ENCODE results near the gene HLA-DQA1.

- TF ChIP-seq CTCF (IDR thresholded peaks at IDR 0.05): no peak
- TF ChIP-seq POLR2A (IDR thresholded peaks at IDR 0.05): no peak
- no peak for TF ChIP-seq POLR2AphosphoS5 (IDR thresholded peaks at IDR 0.05)
Observed at GRCh38 chr6:32603222-32603621, 34.0 kb upstream of the HLA-DQA1 start.

All from stomach (tissue), 4 donors.